LNCaP clone FGC (cell line): ENCODE data around the gene TTLL5.

Source experiments
- DNase-seq: peaks from one replicate; pipeline ENCODE4 v3.0.0-alpha.2; 2011; ENCODE audit warnings: low read depth
- H3K4me3 ChIP-seq: 2 replicates; pipeline ENCODE4 v1.5.1; 2011; ENCODE audit warnings: mild to moderate bottlenecking, low read depth, low read length, control low read depth
- TF ChIP-seq, protein P1 (sequence below): IDR thresholded peaks from 2 replicates; pipeline ENCODE4 v1.5.1; 2012; ENCODE audit warnings: mild to moderate bottlenecking; ENCODE audit not compliant: control insufficient read depth, insufficient read depth; ENCODE audit errors: extremely low read depth

The TTLL5 gene

DNA sequence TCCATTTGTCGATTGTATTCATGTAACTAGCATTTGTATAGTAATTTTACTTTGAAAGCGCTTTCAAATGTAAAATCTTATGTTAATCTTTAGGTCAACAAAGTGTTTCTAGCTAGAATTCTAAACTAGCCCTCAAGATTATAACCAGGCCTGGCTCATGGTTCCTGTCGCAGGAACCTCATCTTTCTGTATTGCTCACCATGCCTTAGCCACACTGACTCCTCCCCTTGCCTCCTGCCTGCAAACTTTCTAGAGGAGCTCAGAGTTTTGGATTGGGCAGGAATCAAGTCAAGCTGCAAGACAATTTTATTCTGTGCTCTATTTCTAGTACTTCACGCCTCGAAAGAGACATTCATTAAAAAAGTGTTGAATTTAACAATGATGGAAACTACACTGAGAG lies 220.9 kb downstream of the TTLL5 start:
- TF ChIP-seq, protein P1, sequence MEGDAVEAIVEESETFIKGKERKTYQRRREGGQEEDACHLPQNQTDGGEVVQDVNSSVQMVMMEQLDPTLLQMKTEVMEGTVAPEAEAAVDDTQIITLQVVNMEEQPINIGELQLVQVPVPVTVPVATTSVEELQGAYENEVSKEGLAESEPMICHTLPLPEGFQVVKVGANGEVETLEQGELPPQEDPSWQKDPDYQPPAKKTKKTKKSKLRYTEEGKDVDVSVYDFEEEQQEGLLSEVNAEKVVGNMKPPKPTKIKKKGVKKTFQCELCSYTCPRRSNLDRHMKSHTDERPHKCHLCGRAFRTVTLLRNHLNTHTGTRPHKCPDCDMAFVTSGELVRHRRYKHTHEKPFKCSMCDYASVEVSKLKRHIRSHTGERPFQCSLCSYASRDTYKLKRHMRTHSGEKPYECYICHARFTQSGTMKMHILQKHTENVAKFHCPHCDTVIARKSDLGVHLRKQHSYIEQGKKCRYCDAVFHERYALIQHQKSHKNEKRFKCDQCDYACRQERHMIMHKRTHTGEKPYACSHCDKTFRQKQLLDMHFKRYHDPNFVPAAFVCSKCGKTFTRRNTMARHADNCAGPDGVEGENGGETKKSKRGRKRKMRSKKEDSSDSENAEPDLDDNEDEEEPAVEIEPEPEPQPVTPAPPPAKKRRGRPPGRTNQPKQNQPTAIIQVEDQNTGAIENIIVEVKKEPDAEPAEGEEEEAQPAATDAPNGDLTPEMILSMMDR: no peak
- no peak for DNase-seq
- H3K4me3 ChIP-seq: no peak overlapping the region

- TF ChIP-seq, protein P1: no peak
- DNase-seq: no peak
- H3K4me3 ChIP-seq: no peak overlapping the region
Observed at GRCh38 chr14:75884198-75884611, 223.2 kb downstream of the TTLL5 start.

GRCh38 chr14:75885829-75886228 lies 224.8 kb downstream of the TTLL5 start:
- H3K4me3 ChIP-seq: no peak overlapping the region
- DNase-seq: no peak
- TF ChIP-seq, protein P1: no peak

DNA sequence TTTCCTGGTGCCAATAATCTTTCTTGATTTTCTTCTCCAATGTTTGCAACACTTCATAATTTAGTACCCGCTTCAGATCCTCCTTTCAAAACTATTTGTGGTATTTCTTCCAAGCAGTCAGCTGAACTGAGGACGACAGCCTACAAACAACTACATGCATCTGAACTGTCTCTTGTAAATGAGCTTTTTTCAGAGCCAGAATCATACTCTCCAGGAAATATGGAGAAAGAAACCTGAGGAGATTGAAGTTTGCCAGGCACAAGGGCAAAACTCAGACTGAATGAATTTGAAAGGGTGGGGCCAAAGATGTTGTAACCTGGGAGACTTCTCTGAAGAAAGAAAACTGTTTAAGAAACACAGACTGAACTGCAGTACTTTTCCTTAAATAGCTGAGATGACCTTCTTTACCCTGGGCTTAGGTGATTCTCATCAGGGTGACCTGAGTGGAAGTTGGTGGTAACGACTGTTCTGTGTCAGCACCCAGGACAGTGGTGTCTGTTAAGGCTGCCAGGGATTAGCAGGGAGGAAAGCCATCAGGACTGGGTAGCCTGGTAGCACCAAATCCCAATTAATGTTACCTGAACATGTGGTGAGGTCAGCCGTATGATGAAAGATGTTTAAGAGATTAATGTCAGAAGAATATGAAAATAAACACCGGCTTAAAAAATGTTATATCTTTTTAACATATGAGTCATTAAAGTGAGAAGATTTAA lies 225.7 kb downstream of the TTLL5 start:
- TF ChIP-seq, protein P1: no peak
- DNase-seq: no peak

GRCh38 chr14:75888945-75889344 lies 227.9 kb downstream of the TTLL5 start:
- no peak overlapping the region for H3K4me3 ChIP-seq
- DNase-seq: no peak
- TF ChIP-seq, protein P1: no peak

More for the DNA sequence above, 225.7 kb downstream of the TTLL5 start:
- H3K4me3 ChIP-seq: no peak overlapping the region

- TF ChIP-seq, protein P1: no peak
- no peak overlapping the region for H3K4me3 ChIP-seq
- no peak for DNase-seq
Observed at GRCh38 chr14:75896341-75896740, 235.3 kb downstream of the TTLL5 start.

DNA sequence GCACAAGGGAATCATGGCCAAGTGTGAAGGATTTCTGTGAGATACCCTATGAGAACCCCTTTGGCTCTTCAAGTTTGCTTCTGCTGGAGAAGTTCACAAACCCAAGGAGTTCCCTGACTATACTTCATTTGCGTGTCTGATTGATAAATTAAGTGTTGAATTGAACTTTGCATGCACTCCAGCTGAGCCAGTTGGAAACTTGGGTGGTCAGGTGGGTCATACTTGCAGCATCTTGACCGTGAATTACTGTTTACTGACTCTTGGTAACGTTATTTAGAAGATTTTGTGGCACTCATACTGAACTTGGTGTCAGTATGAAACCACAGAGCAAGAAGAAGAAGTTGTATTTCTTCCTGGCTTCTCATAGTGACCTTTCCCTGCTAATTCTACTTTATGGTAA lies 243.3 kb downstream of the TTLL5 start:
- H3K4me3 ChIP-seq: no peak overlapping the region
- no peak for DNase-seq
- TF ChIP-seq, protein P1: no peak
